H9 (cell line): ENCODE measurements around the gene MICA. TPM values are rescaled to one million over a fixed set of nuclear protein-coding genes. Genes with fewer than 3 reads are reported as not detected.

ENCODE experiments used
- DNase-seq: peaks from one replicate; pipeline ENCODE4 v3.0.0-alpha.2; 2017
- H2AFZ ChIP-seq: one replicate; pipeline ENCODE4 v1.6.1; 2013; ENCODE audit warnings: mild to moderate bottlenecking, low read length, control low read depth, moderate library complexity
- H2AK5ac ChIP-seq: 2 replicates; pipeline ENCODE4 v1.6.1; 2013; ENCODE audit warnings: low read length, control low read depth, mixed read lengths; ENCODE audit not compliant: insufficient read length
- H2BK120ac ChIP-seq: one replicate; pipeline ENCODE4 v1.6.1; 2013; ENCODE audit warnings: low read depth, mild to moderate bottlenecking, low read length, control low read depth, inconsistent platforms; ENCODE audit not compliant: poor library complexity, severe bottlenecking
- H2BK12ac ChIP-seq: 2 replicates; pipeline ENCODE4 v1.6.1; 2013; ENCODE audit warnings: low read length, control low read depth, mixed read lengths, low read depth; ENCODE audit not compliant: insufficient read length
- H2BK15ac ChIP-seq: 2 replicates; pipeline ENCODE4 v1.6.1; 2013; ENCODE audit warnings: low read depth, low read length, control low read depth
- H2BK20ac ChIP-seq: one replicate; pipeline ENCODE4 v1.6.1; 2013; ENCODE audit warnings: low read depth, mild to moderate bottlenecking, low read length, control low read depth, inconsistent platforms; ENCODE audit not compliant: poor library complexity, severe bottlenecking
- H2BK5ac ChIP-seq: 2 replicates; pipeline ENCODE4 v1.6.1; 2013; ENCODE audit warnings: low read length, control low read depth, mixed read lengths; ENCODE audit not compliant: insufficient read length
- H3K14ac ChIP-seq: 2 replicates; pipeline ENCODE4 v1.6.1; 2013; ENCODE audit warnings: low read length, control low read depth; ENCODE audit not compliant: insufficient read depth
- H3K18ac ChIP-seq: 2 replicates; pipeline ENCODE4 v1.6.1; 2013; ENCODE audit warnings: low read depth, mild to moderate bottlenecking, mixed read lengths, low read length, control low read depth; ENCODE audit not compliant: insufficient read length
- H3K23ac ChIP-seq: 2 replicates; pipeline ENCODE4 v1.6.1; 2013; ENCODE audit warnings: low read length, control low read depth, mixed read lengths, low read depth; ENCODE audit not compliant: insufficient read length
- H3K23me2 ChIP-seq: 2 replicates; pipeline ENCODE4 v1.6.1; 2013; ENCODE audit warnings: low read depth, mild to moderate bottlenecking, mixed read lengths, low read length, control low read depth; ENCODE audit not compliant: insufficient read length, poor library complexity, severe bottlenecking
- H3K27ac ChIP-seq: 2 replicates; pipeline ENCODE4 v1.5.1; 2013; ENCODE audit warnings: low read length, control low read depth, mixed read lengths, low read depth; ENCODE audit not compliant: insufficient read length
- H3K27me3 ChIP-seq: 2 replicates; pipeline ENCODE4 v1.6.1; 2013; ENCODE audit warnings: low read length, control low read depth, inconsistent platforms; ENCODE audit not compliant: insufficient read depth
- H3K4ac ChIP-seq: 2 replicates; pipeline ENCODE4 v1.6.1; 2013; ENCODE audit warnings: low read depth, mild to moderate bottlenecking, control low read depth, inconsistent platforms, low read length, moderate library complexity
- H3K4me1 ChIP-seq: 2 replicates; pipeline ENCODE4 v1.6.1; 2013; ENCODE audit warnings: low read length, control low read depth, inconsistent platforms; ENCODE audit not compliant: insufficient read depth
- H3K4me2 ChIP-seq: 2 replicates; pipeline ENCODE4 v1.6.1; 2013; ENCODE audit warnings: low read length, control low read depth, mixed read lengths; ENCODE audit not compliant: insufficient read length, insufficient read depth
- H3K56ac ChIP-seq: 2 replicates; pipeline ENCODE4 v1.6.1; 2013; ENCODE audit warnings: low read depth, mild to moderate bottlenecking, mixed read lengths, low read length, control low read depth; ENCODE audit not compliant: insufficient read length
- H3K79me1 ChIP-seq: 2 replicates; pipeline ENCODE4 v1.6.1; 2013; ENCODE audit warnings: low read depth, mild to moderate bottlenecking, moderate library complexity, low read length, control low read depth, inconsistent platforms; ENCODE audit not compliant: insufficient read depth, poor library complexity, severe bottlenecking
- H3K79me2 ChIP-seq: 2 replicates; pipeline ENCODE4 v1.6.1; 2013; ENCODE audit warnings: low read length, control low read depth, inconsistent platforms; ENCODE audit not compliant: insufficient read depth
- H3K9ac ChIP-seq: 2 replicates; pipeline ENCODE4 v1.6.1; 2013; ENCODE audit warnings: low read length, control low read depth, mixed read lengths; ENCODE audit not compliant: insufficient read length; ENCODE audit errors: extremely low read depth
- H3K9me3 ChIP-seq: one replicate; pipeline ENCODE4 v1.6.1; 2013; ENCODE audit warnings: low read depth, low read length, inconsistent platforms; ENCODE audit not compliant: control insufficient read depth
- H3T11ph ChIP-seq: one replicate; pipeline ENCODE4 v1.6.1; 2013; ENCODE audit warnings: mild to moderate bottlenecking, low read length, control low read depth, inconsistent platforms
- H4K20me1 ChIP-seq: one replicate; pipeline ENCODE4 v1.6.1; 2013; ENCODE audit not compliant: control insufficient read depth, insufficient read length, insufficient read depth
- H4K5ac ChIP-seq: 2 replicates; pipeline ENCODE4 v1.6.1; 2013; ENCODE audit warnings: low read depth, mild to moderate bottlenecking, mixed read lengths, low read length, control low read depth; ENCODE audit not compliant: insufficient read length
- H4K8ac ChIP-seq: replicated peaks from 2 replicates; pipeline ENCODE4 v1.6.1; 2013; ENCODE audit warnings: low read length, control low read depth, mixed read lengths, low read depth; ENCODE audit not compliant: insufficient read length
- H4K91ac ChIP-seq: 2 replicates; pipeline ENCODE4 v1.6.1; 2013; ENCODE audit warnings: low read depth, mild to moderate bottlenecking, moderate library complexity, mixed read lengths, low read length, control low read depth; ENCODE audit not compliant: insufficient read length
- H3K27ac Mint-ChIP-seq, 3 experiments: 2 replicates in 2 of 3; 3 replicates in 1 of 3; pipeline ENCODE4 v1.8.0; 2020 to 2021; ENCODE audit warnings: mixed read lengths in 3 of 3, mild to moderate bottlenecking in 1 of 3, moderate library complexity in 1 of 3
- H3K27me3 Mint-ChIP-seq: 2 replicates; pipeline ENCODE4 v1.8.0; 2021; ENCODE audit warnings: low read depth, mild to moderate bottlenecking, moderate library complexity, mixed read lengths
- H3K36me3 Mint-ChIP-seq, 3 experiments: 2 replicates in 2 of 3; 3 replicates in 1 of 3; pipeline ENCODE4 v1.8.0; 2020 to 2021; ENCODE audit warnings: low read depth in 3 of 3, mixed read lengths in 3 of 3; ENCODE audit not compliant: insufficient read depth in 1 of 3
- H3K4me1 Mint-ChIP-seq, 2 experiments: 2 replicates each; pipeline ENCODE4 v1.8.0; 2020; ENCODE audit warnings: mixed read lengths in 2 of 2
- H3K4me3 Mint-ChIP-seq, 2 experiments: 2 replicates in 1 of 2; 3 replicates in 1 of 2; pipeline ENCODE4 v1.8.0; 2020 to 2021; ENCODE audit warnings: mild to moderate bottlenecking in 2 of 2, mixed read lengths in 2 of 2, moderate library complexity in 1 of 2
- H3K9me3 Mint-ChIP-seq, 2 experiments: 2 replicates in 1 of 2; 3 replicates in 1 of 2; pipeline ENCODE4 v1.8.0; 2020; ENCODE audit warnings: mild to moderate bottlenecking in 2 of 2, mixed read lengths in 2 of 2, moderate library complexity in 1 of 2
- CTCF ChIP-seq: fragments of 200-600 bp; sonication (generic); conservative IDR thresholded peaks from 3 replicates; pipeline ENCODE4 v1.8.0; 2021; ENCODE audit warnings: antibody characterized with exemption, mild to moderate bottlenecking
- WGBS: extraction: QIAGEN DNeasy Blood & Tissue Kit; methylation state at CpG from one replicate; pipeline ENCODE4 v1.1.7; 2013; ENCODE audit warnings: missing lambda C conversion rate, low lambda C conversion rate, mixed read lengths; ENCODE audit not compliant: insufficient read length; ENCODE audit errors: extremely low coverage; 5-methylcytosine and 5-hydroxymethylcytosine counted together
- total RNA-seq: library from RNA; stranded (reverse); gene quantifications from 2 replicates; pipeline ENCODE4 v1.2.1, GENCODE V29; 2021

Gene MICA
- total RNA-seq, 1 experiment from 2014 or later = 8.5 TPM

- Histone ChIP-seq H3K23me2 (no peaks in the 10 kb centered on the region), H2BK5ac (no peak overlapping the region), H2BK120ac (no peak overlapping the region), H4K5ac (no peak overlapping the region), H3K9ac (no peak overlapping the region), H2AFZ (no peak overlapping the region), H3K18ac (no peak overlapping the region), H3K56ac (no peak overlapping the region), H3K27me3 (no peaks in the 10 kb centered on the region), H3K9me3 (no peaks in the 10 kb centered on the region), H2BK15ac (no peak overlapping the region), H2BK12ac (no peak overlapping the region), H3K79me1 (no peaks in the 10 kb centered on the region), H3K27ac (no peak overlapping the region), H4K8ac (no peak overlapping the region), H3K4ac (no peak overlapping the region), H3K4me1 (no peaks in the 10 kb centered on the region), H2AK5ac (no peak overlapping the region), H3T11ph (no peak overlapping the region), H3K4me2 (no peak overlapping the region), H2BK20ac (no peak overlapping the region), H4K91ac (no peak overlapping the region), H3K79me2 (no peaks in the 10 kb centered on the region), H3K23ac (no peak overlapping the region), H4K20me1 (no peaks in the 10 kb centered on the region), H3K14ac (no peak overlapping the region)
- no peaks in the 10 kb centered on the region; a peak in 1 of 5 replicates for H3K9me3 Mint-ChIP-seq
- peaks cover 8 to 14% (median 13%) of the 10 kb centered on the region in 3 experiments; a peak in 6 of 7 replicates for H3K36me3 Mint-ChIP-seq
- no peak for DNase-seq
- H3K27ac Mint-ChIP-seq = no peak overlapping the region
- no CpG with 5 or more reads among the region's 2 CpGs for WGBS
- TF ChIP-seq CTCF = no peak
- H3K4me3 Mint-ChIP-seq = no peak overlapping the region
- H3K27me3 Mint-ChIP-seq = peaks cover 3% of the 10 kb centered on the region
- H3K4me1 Mint-ChIP-seq = peaks cover 2 to 3% of the 10 kb centered on the region in 2 experiments; a peak in 1 of 4 replicates
These were observed 17.2 kb downstream of the MICA start for GRCh38 chr6:31420546-31420945.
